GM21423 (cell line): Measurements from ENCODE around the gene ADCK2.
"Not testable (repeated sequence)": the region's sequence is repeated elsewhere in the genome, so short reads cannot be mapped to it uniquely, and the experiment has no call there.

Experiments
- ATAC-seq: cut with Tn5 transposase; IDR thresholded peaks from one replicate; pipeline ENCODE4 v1.9.1; 2021; ENCODE audit warnings: mild to moderate bottlenecking, moderate library complexity; ENCODE audit not compliant: unreplicated experiment

Gene ADCK2

GRCh38 chr7:140693849-140694248 lies 21.1 kb downstream of the ADCK2 start:
- ATAC-seq = not testable (repeated sequence)

- no peak for ATAC-seq
Observed at GRCh38 chr7:140694592-140694991, 21.8 kb downstream of the ADCK2 start.

- ATAC-seq = no peak
Observed at GRCh38 chr7:140695381-140695780, 22.6 kb downstream of the ADCK2 start.

GRCh38 chr7:140696024-140696679 lies 23.4 kb downstream of the ADCK2 start:
- no peak for ATAC-seq

- ATAC-seq = peak; percentile 92
Observed at GRCh38 chr7:140696680-140697446, 24.1 kb downstream of the ADCK2 start, which contains the start of gene NDUFB2. NDUFB2 (plus strand) TSS chr7:140696708; CDS start chr7:140696745, 37 bp downstream.

GRCh38 chr7:140697447-140698143 lies 24.9 kb downstream of the ADCK2 start:
- no peak for ATAC-seq

GRCh38 chr7:140698477-140698876 lies 25.7 kb downstream of the ADCK2 start:
- ATAC-seq = no peak

GRCh38 chr7:140702774-140703173 lies 30.0 kb downstream of the ADCK2 start:
- no peak for ATAC-seq

GRCh38 chr7:140704205-140704604 lies 31.5 kb downstream of the ADCK2 start:
- no peak for ATAC-seq

- no peak for ATAC-seq
Observed at GRCh38 chr7:140707132-140707531, 34.4 kb downstream of the ADCK2 start.

GRCh38 chr7:140708764-140709163 lies 36.0 kb downstream of the ADCK2 start:
- ATAC-seq = not testable (repeated sequence)

GRCh38 chr7:140712392-140712791 lies 39.6 kb downstream of the ADCK2 start:
- ATAC-seq = not testable (repeated sequence)

GRCh38 chr7:140714331-140715040 lies 41.7 kb downstream of the ADCK2 start:
- no peak for ATAC-seq

- ATAC-seq = no peak
Observed at GRCh38 chr7:140719721-140720120, 47.0 kb downstream of the ADCK2 start.

- no peak for ATAC-seq
Observed at GRCh38 chr7:140722254-140722653, 49.5 kb downstream of the ADCK2 start.

- ATAC-seq = no peak
Observed at GRCh38 chr7:140723006-140723405, 50.3 kb downstream of the ADCK2 start.

GRCh38 chr7:140723574-140723973 lies 50.8 kb downstream of the ADCK2 start:
- no peak for ATAC-seq

- no peak for ATAC-seq
Observed at GRCh38 chr7:140724706-140725105, 52.0 kb downstream of the ADCK2 start.

- no peak for ATAC-seq
Observed at GRCh38 chr7:140726281-140726680, 53.5 kb downstream of the ADCK2 start.

GRCh38 chr7:140732416-140732815 lies 59.7 kb downstream of the ADCK2 start:
- ATAC-seq = no peak

GRCh38 chr7:140734096-140734495 lies 61.4 kb downstream of the ADCK2 start:
- ATAC-seq = no peak
